ENCODE results near the gene IL11RA.

Gene IL11RA

DNA sequence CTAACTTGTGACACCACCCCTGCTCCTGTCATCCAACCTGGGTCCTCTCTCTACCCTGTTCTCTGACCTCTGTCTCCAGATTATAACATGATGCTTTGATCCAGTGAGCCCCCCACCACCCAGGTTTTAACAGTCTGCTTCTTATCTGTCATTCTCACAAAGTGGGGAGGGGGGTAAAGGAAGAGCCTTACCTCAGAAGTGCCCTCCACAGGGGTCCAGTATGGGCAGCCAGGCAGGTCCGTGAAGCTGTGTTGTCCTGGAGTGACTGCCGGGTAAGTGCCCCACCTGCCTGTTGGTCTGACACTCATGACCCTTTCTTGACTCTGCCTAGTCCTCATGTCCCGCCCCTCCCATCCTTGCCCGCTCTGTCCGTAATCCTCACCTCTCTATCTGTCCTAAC is 3.4 kb downstream of the IL11RA start:
- no peak for DNase-seq

- no peak for DNase-seq
These were observed 5.0 kb downstream of the IL11RA start for GRCh38 chr9:34656992-34657391.

GRCh38 chr9:34658461-34658860 is 6.5 kb downstream of the IL11RA start:
- no peak for DNase-seq

DNA sequence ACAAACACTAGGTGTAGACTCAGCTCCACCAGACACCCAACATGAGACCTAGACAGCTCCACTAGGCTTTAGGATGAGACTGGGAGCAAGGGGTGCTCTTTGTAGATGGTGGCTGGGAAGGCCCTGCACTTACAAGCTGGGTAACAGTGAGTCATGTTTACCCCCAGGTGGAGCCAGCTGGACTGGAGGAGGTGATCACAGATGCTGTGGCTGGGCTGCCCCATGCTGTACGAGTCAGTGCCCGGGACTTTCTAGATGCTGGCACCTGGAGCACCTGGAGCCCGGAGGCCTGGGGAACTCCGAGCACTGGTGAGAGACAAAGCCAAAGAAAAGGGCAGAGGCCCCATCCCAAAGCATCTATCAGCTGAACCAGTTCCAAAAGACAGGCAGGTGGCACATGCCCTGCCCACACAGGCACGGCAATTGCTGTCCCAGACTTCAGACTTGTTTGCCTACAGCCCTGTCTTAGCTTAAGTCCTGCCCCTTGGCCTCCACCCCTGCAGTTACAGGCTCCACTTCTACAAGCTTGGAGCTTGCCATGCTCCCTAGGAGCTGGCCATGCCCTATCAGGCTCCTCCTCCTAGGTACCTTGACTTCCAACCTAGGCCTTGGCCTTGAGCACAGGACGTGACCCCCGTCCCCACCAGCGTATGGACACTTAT is 7.7 kb downstream of the IL11RA start:
- DNase-seq = no peak

- no peak for DNase-seq
These were observed 10.7 kb downstream of the IL11RA start, which contains the start of gene CCL27 for GRCh38 chr9:34662526-34663302. Gene CCL27, minus strand, starts transcription at chr9:34662657. Its CDS starts 24 bp downstream, at chr9:34662633.

GRCh38 chr9:34663303-34663605 is 11.3 kb downstream of the IL11RA start:
- no peak for DNase-seq

DNA sequence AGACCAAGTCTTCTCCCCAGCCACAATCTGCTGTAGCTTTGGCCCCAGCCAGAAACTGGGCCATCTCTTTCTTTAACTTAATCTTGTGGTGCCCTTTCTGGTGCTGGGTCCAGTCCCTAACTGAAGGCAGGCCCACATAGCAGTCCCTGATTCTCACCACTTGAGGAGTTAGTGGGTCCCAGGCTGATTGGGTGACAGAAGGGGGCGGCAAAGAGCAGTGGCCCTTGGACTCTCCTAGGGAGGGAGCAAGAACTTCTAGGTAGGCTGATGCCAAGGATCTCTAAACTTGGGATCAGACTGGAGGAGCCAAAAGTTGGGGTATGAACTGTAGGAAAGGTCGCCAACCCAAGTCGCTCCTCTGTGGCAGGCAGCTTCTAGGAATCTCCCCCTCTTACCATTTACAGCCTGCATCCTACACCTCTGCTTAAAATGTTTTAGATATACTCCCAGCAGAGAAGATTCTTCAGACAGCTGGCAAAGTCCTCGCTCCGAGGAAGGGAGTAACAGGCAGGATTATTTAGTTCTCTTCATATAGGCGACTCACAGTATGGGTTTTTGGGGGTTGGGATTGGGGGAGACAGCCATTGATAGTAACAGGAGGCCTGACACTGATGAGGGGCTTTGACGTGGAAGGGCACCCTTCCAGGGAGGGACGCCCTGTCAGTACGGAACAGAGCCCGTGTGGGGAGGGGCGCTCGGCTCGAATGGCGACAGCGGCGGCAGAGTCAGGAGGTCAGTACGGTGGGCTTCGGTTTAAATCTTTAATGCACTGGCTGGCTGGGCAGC is 12.5 kb downstream of the IL11RA start:
- DNase-seq = peak; percentile 58

- no peak for DNase-seq
These were observed 13.0 kb downstream of the IL11RA start for GRCh38 chr9:34665067-34665380.

- DNase-seq = peak; percentile 86
These were observed 13.6 kb downstream of the IL11RA start for GRCh38 chr9:34665381-34666250.

DNA sequence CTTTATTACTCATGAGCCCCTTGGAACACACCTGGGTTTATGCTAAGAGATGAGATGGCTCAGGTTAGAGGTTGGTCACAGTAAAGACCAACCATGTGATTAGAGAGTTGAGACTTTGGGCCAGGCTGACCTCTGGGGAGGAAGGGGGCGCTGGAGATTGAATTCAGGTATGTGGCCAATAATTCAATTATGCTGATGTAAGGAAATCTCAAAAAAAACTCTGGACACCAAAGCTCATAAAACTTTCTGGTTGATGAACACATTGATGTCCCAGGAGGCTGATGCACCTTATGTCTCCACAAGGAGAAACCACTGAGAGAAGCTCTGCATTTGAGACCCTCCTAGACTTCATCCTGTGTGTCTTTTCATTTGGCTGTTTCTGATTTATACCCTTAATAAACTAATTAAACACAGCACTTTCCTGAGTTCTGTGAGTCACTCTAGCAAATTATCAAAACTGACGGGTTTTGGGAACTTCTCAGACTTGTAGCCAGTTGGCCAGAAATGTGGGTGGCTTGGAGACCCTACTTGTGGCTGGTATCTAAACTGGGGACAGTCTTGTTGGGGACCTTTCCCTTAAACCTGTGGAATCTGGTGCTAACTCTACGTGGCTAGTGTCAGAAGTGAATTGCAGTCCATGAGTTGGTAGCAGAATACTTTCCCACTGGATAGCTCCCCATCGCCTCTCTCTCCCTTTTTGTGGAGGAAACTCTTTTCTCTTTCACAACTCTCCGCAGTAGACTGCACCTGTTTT is 18.0 kb downstream of the IL11RA start:
- no peak for DNase-seq

- no peak for DNase-seq
These were observed 19.3 kb downstream of the IL11RA start for GRCh38 chr9:34671307-34671706.

DNA sequence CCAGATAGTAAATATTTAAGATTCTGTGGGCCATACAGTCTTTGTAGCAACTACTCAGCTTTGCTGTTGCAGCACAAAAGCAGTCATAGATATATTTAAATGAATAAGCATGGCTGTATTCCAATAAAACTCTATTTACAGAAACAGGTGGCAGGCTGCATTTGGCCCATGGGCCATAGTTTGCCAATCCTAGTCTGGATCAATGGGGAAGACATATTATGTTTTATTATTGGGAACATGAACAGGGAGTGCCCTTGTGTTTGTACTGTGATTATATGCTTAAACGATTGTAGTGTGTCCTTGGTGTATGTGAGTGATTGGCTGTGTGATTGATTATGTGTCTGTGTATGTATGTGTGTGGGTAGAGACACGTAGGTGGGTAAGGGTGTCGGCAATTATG is 22.5 kb downstream of the IL11RA start:
- DNase-seq = no peak

GRCh38 chr9:34675048-34675714 is 23.2 kb downstream of the IL11RA start:
- peak; percentile 20 for DNase-seq

DNA sequence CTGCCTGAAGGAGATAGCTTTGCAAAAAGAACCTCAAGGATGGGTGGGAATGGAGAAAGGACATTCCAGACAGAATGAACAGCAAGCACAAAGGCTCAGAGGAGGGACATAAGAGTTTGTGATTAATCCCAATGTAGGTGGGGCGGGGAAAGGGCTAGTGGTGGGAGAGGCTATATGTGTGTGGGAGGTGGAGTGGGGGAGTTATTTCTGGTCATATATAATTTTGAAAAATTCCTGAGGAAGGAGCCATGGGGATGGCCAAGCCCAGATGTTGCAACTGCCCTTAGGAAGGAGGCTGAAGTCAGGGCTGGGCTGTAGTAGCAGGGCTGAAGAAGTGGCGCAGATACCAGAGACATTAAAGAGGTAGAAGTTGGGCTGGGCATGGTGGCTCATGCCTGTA is 23.9 kb downstream of the IL11RA start:
- no peak for DNase-seq

GRCh38 chr9:34684145-34684544 is 32.2 kb downstream of the IL11RA start:
- no peak for DNase-seq

DNA sequence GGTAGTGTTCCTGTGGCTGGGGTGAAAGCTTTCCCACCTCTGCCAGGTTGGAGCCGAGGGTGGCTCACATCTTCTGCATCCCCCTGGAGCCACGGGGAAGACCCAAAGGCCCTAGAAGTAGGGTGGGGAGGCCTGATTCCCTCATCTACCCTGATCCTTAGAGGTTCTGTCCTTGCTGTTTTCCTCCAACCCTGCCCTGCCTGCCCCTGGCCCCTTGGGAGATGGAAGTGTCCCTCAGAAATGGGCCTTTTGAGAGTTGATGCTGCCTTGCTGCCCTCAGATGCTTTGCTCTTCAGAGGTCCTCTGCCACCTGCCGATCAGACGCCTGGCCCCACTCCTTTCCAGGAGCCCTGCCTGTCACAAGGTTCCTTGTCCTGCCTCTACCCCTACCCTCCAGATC is 32.8 kb downstream of the IL11RA start:
- DNase-seq = no peak

GRCh38 chr9:34685591-34685990 is 33.6 kb downstream of the IL11RA start:
- DNase-seq = no peak

GRCh38 chr9:34686231-34686630 is 34.2 kb downstream of the IL11RA start:
- DNase-seq = no peak

- no peak for DNase-seq
These were observed 34.7 kb downstream of the IL11RA start for GRCh38 chr9:34686732-34687131.

GRCh38 chr9:34687276-34688030 is 35.5 kb downstream of the IL11RA start:
- no peak for DNase-seq

Measured in effector CD8-positive, alpha-beta T cell (primary cell).